Liver (tissue), 9 donors: Measurements from ENCODE around the gene DDX56. TPM values are rescaled to one million over a fixed set of nuclear protein-coding genes. Genes with fewer than 3 reads are reported as not detected.
A peak's percentile ranks its signal among the peaks of the same experiment; 100 is the strongest.

Experiments used
- DNase-seq: peaks from one replicate; pipeline ENCODE4 v3.0.0-alpha.2; 2017; ENCODE audit warnings: low spot score
- H3K27ac ChIP-seq, 2 donors: one replicate each; pipeline ENCODE4 v1.7.0; 2013; ENCODE audit warnings: inconsistent platforms in 2 of 2, low read length in 2 of 2, control low read depth in 1 of 2, low read depth in 1 of 2, mild to moderate bottlenecking in 1 of 2
- H3K27me3 ChIP-seq, 4 donors: one replicate each; pipeline versions ENCODE4 v1.6.1 to v1.7.0; 2013; ENCODE audit warnings: low read length in 3 of 4, inconsistent platforms in 1 of 4, mild to moderate bottlenecking in 1 of 4, moderate library complexity in 1 of 4; ENCODE audit not compliant: control insufficient read depth in 4 of 4, insufficient read depth in 4 of 4
- H3K36me3 ChIP-seq, 4 donors: one replicate each; pipeline versions ENCODE4 v1.6.1 to v1.7.0; 2013; ENCODE audit warnings: low read length in 3 of 4, mild to moderate bottlenecking in 3 of 4, low read depth in 1 of 4, moderate library complexity in 1 of 4; ENCODE audit not compliant: control insufficient read depth in 4 of 4, insufficient read depth in 3 of 4
- H3K4me1 ChIP-seq, 4 donors: one replicate each; pipeline versions ENCODE4 v1.6.1 to v1.7.0; 2013; ENCODE audit warnings: low read length in 3 of 4, mild to moderate bottlenecking in 3 of 4, moderate library complexity in 1 of 4; ENCODE audit not compliant: control insufficient read depth in 4 of 4, insufficient read depth in 4 of 4
- H3K4me3 ChIP-seq, 3 donors: one replicate each; pipeline versions ENCODE4 v1.6.1 to v1.7.0; 2013; ENCODE audit warnings: low read length in 3 of 3, control low read depth in 1 of 3, low read depth in 1 of 3, mild to moderate bottlenecking in 1 of 3
- H3K9ac ChIP-seq, 2 donors: one replicate each; pipeline ENCODE4 v1.7.0; 2013; ENCODE audit warnings: low read length in 2 of 2, mild to moderate bottlenecking in 2 of 2, moderate library complexity in 2 of 2, control low read depth in 1 of 2, low read depth in 1 of 2
- H3K9me3 ChIP-seq, 4 donors: one replicate each; pipeline versions ENCODE4 v1.6.1 to v1.7.0; 2013; ENCODE audit warnings: low read length in 3 of 4; ENCODE audit not compliant: control insufficient read depth in 4 of 4
- CTCF ChIP-seq: fragments of 150-350 bp; IDR thresholded peaks from 2 replicates; pipeline ENCODE4 v1.5.1; 2017; ENCODE audit warnings: improper control_type of control experiment, low read depth, low read length; ENCODE audit not compliant: missing input control
- EGR1 ChIP-seq, 2 donors: IDR thresholded peaks; 2 replicates each; pipeline ENCODE4 v1.6.1; 2016 to 2018; ENCODE audit warnings: antibody characterized with exemption in 2 of 2, low read depth in 2 of 2
- FOXA1 ChIP-seq: IDR thresholded peaks from 2 replicates; pipeline ENCODE4 v1.6.1; 2016; ENCODE audit warnings: antibody characterized with exemption
- FOXA2 ChIP-seq: IDR thresholded peaks from 2 replicates; pipeline ENCODE4 v1.6.1; 2016; ENCODE audit warnings: antibody characterized with exemption
- GABPA ChIP-seq, 2 donors: IDR thresholded peaks in 1 of 2; conservative IDR thresholded peaks in 1 of 2; 2 replicates each; pipeline ENCODE4 v1.6.1; 2016; ENCODE audit warnings: antibody characterized with exemption in 2 of 2, mild to moderate bottlenecking in 1 of 2, moderate library complexity in 1 of 2
- HNF4A ChIP-seq, 2 donors: conservative IDR thresholded peaks; 2 replicates each; pipeline ENCODE4 v1.6.1; 2016; ENCODE audit warnings: antibody characterized with exemption in 2 of 2, mild to moderate bottlenecking in 2 of 2
- HNF4G ChIP-seq: IDR thresholded peaks from 2 replicates; pipeline ENCODE4 v1.6.1; 2016; ENCODE audit warnings: antibody characterized with exemption
- JUND ChIP-seq, 2 donors: IDR thresholded peaks; 2 replicates each; pipeline ENCODE4 v1.6.1; 2016; ENCODE audit warnings: antibody characterized with exemption in 2 of 2
- MAX ChIP-seq: IDR thresholded peaks from 2 replicates; pipeline ENCODE4 v1.6.1; 2016; ENCODE audit warnings: antibody characterized with exemption
- NR2F2 ChIP-seq: IDR thresholded peaks from 2 replicates; pipeline ENCODE4 v1.6.1; 2016; ENCODE audit warnings: antibody characterized with exemption
- RAD21 ChIP-seq, 2 donors: IDR thresholded peaks; 2 replicates each; pipeline ENCODE4 v1.6.1; 2016; ENCODE audit warnings: antibody characterized with exemption in 2 of 2, mild to moderate bottlenecking in 2 of 2
- REST ChIP-seq: IDR thresholded peaks from 2 replicates; pipeline ENCODE4 v1.6.1; 2016; ENCODE audit warnings: antibody characterized with exemption, mild to moderate bottlenecking
- RXRA ChIP-seq, 2 donors: IDR thresholded peaks; 2 replicates each; pipeline ENCODE4 v1.6.1; 2017 to 2018; ENCODE audit warnings: antibody characterized with exemption in 2 of 2, mild to moderate bottlenecking in 1 of 2
- SP1 ChIP-seq: IDR thresholded peaks from 2 replicates; pipeline ENCODE4 v1.6.1; 2018; ENCODE audit warnings: antibody characterized with exemption, mild to moderate bottlenecking
- TAF1 ChIP-seq: conservative IDR thresholded peaks from 2 replicates; pipeline ENCODE4 v1.6.1; 2016; ENCODE audit warnings: antibody characterized with exemption, mild to moderate bottlenecking
- YY1 ChIP-seq: IDR thresholded peaks from 2 replicates; pipeline ENCODE4 v1.6.1; 2016; ENCODE audit warnings: antibody characterized with exemption, mild to moderate bottlenecking
- WGBS: extraction: QIAGEN DNeasy Blood & Tissue Kit; methylation state at CpG from one replicate; pipeline ENCODE4 v1.1.7; 2013; 5-methylcytosine and 5-hydroxymethylcytosine counted together
- polyA plus RNA-seq, 2 donors: library from polyadenylated mRNA; stranded (reverse) in 1 of 2; unstranded in 1 of 2; fragments of 200-250 nt in 1 of 2; fragments of >200 nt in 1 of 2; fragmentation: Nextera tagmentation in 1 of 2; extraction: Ambion mirVana in 1 of 2; gene quantifications; one replicate each; pipeline versions ENCODE4 v1.2.1 to v1.2.3, GENCODE V29; 2013 to 2015
- total RNA-seq, 2 donors: library from RNA; depleted of rRNA; stranded (reverse); fragments of >200 nt; gene quantifications; one replicate each; pipeline ENCODE4 v1.2.3, GENCODE V29; 2014
- TF ChIP-seq, protein P1 (sequence below): IDR thresholded peaks from 2 replicates; pipeline ENCODE4 v1.6.1; 2016; ENCODE audit warnings: antibody characterized with exemption
- TF ChIP-seq, protein P2 (sequence below): IDR thresholded peaks from 2 replicates; pipeline ENCODE4 v1.6.1; 2016; ENCODE audit warnings: antibody characterized with exemption
- donor health status: healthy.
- donor health status: healthy.
- donor health status: healthy.
- donor health status: healthy.
- donor health status: healthy.

Gene DDX56
- total and polyA plus RNA-seq, 4 donors, result 24.3 to 42.1 (median 31.9) TPM

- 81% methylated on average over 3 of the region's 3 CpGs for WGBS
- H3K36me3 ChIP-seq, result no peaks in the 10 kb centered on the region
Observed at GRCh38 chr7:44549457-44549856, 24.3 kb downstream of the DDX56 start.

DNA sequence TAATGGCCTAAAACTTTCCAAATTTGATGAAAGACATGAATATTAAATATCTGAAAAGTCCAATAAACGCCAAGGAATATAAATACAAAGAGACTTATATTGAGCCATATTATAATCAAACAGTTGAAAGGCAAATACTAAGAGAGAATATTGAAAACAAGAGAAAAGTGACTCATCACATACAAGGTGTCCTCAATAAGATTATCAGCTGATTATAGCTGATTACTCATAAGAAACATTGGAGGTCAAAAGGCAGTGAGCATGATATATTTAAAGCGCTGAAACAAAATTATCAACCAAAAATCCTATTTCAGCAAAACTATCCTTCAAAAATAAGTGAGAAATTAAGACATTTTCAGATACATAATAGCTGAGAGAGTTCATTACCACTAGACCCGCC is 24.8 kb downstream of the DDX56 start:
- Histone ChIP-seq H3K27ac (no peak overlapping the region), H3K4me3 (no peak overlapping the region), H3K36me3 (no peaks in the 10 kb centered on the region), H3K9me3 (no peaks in the 10 kb centered on the region), H3K4me1 (peaks cover 0 to 7% (median 0%) of the 10 kb centered on the region in 4 donors), H3K9ac (no peak overlapping the region), H3K27me3 (no peaks in the 10 kb centered on the region)
- WGBS, result 95% methylated on average over 3 of the region's 3 CpGs
- TF ChIP-seq TAF1, result no peak
- TF ChIP-seq HNF4G, result no peak
- no peak for DNase-seq

More at GRCh38 chr7:44549457-44549856, 24.3 kb downstream of the DDX56 start:
- H3K4me1 ChIP-seq, result peaks cover 0 to 7% (median 0%) of the 10 kb centered on the region in 4 donors
- no peak overlapping the region for H3K27ac ChIP-seq
- no peak overlapping the region for H3K9ac ChIP-seq
- H3K9me3 ChIP-seq, result no peaks in the 10 kb centered on the region
- no peak for DNase-seq
- no peak overlapping the region for H3K4me3 ChIP-seq
- H3K27me3 ChIP-seq, result no peaks in the 10 kb centered on the region
- no peak for TF ChIP-seq FOXA2
- TF ChIP-seq, protein P1, sequence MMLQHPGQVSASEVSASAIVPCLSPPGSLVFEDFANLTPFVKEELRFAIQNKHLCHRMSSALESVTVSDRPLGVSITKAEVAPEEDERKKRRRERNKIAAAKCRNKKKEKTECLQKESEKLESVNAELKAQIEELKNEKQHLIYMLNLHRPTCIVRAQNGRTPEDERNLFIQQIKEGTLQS, result no peak
- no peak for TF ChIP-seq RXRA (IDR thresholded peaks at IDR 0.05)

- TF ChIP-seq EGR1 (IDR thresholded peaks at IDR 0.05; ENCODE audit: low read depth in 2 of 2) (no peak), HNF4A (conservative IDR thresholded peaks at IDR 0.05) (peak; percentile 37 to 60), FOXA1 (no peak), REST (no peak), GABPA (IDR thresholded peaks at IDR 0.05 in 1 of 2, conservative IDR thresholded peaks at IDR 0.05 in 1 of 2) (peak in 1 of 2 donors; percentile 52), NR2F2 (no peak), RXRA (IDR thresholded peaks at IDR 0.05) (peak; percentile 71 to 73), HNF4G (no peak), YY1 (peak; percentile 58), JUND (IDR thresholded peaks at IDR 0.05) (no peak), RAD21 (IDR thresholded peaks at IDR 0.05) (peak in 1 of 2 donors; percentile 14), TAF1 (no peak), CTCF (no peak), SP1 (peak; percentile 78), FOXA2 (peak; percentile 68), MAX (peak; percentile 95)
- TF ChIP-seq, protein P2, sequence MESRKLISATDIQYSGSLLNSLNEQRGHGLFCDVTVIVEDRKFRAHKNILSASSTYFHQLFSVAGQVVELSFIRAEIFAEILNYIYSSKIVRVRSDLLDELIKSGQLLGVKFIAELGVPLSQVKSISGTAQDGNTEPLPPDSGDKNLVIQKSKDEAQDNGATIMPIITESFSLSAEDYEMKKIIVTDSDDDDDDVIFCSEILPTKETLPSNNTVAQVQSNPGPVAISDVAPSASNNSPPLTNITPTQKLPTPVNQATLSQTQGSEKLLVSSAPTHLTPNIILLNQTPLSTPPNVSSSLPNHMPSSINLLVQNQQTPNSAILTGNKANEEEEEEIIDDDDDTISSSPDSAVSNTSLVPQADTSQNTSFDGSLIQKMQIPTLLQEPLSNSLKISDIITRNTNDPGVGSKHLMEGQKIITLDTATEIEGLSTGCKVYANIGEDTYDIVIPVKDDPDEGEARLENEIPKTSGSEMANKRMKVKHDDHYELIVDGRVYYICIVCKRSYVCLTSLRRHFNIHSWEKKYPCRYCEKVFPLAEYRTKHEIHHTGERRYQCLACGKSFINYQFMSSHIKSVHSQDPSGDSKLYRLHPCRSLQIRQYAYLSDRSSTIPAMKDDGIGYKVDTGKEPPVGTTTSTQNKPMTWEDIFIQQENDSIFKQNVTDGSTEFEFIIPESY, result peak; percentile 18
- TF ChIP-seq, protein P1, result no peak
- WGBS, result 11% methylated on average over 6 of the region's 6 CpGs
- no peak for DNase-seq
- no peak overlapping the region for H3K4me3 ChIP-seq
- H3K27ac ChIP-seq, result peak overlapping the region; percentile 52 to 82
- no peaks in the 10 kb centered on the region for H3K36me3 ChIP-seq
- no peaks in the 10 kb centered on the region for H3K27me3 ChIP-seq
- H3K9me3 ChIP-seq, result no peaks in the 10 kb centered on the region
- H3K4me1 ChIP-seq, result peaks cover 0 to 15% (median 4%) of the 10 kb centered on the region in 4 donors
- H3K9ac ChIP-seq, result peak overlapping the region in 1 of 2 donors; percentile 21
Observed at GRCh38 chr7:44547536-44548231, 26.0 kb downstream of the DDX56 start.
